HepG2 (cell line): ENCODE results near the gene BRD2. TPM values are rescaled to one million over a fixed set of nuclear protein-coding genes. Genes with fewer than 3 reads are reported as not detected.
A peak's percentile ranks its signal among the peaks of the same experiment; 100 is the strongest.

Source experiments
- CBX5 ChIP-seq: sonication (generic); formaldehyde crosslinking; IDR thresholded peaks from 2 replicates; pipeline ENCODE4 v1.4.0; 2020; ENCODE audit warnings: missing genetic modification reagents, borderline replicate concordance
- CCAR2 ChIP-seq: fragments of 200-400 bp; formaldehyde crosslinking; optimal IDR thresholded peaks from 2 replicates; pipeline ENCODE3; 2018; ENCODE audit warnings: low read depth, mild to moderate bottlenecking, low read length, moderate library complexity
- CEBPG ChIP-seq: IDR thresholded peaks from 2 replicates; pipeline ENCODE4 v1.6.1; 2016
- ETV6 ChIP-seq: sonication (generic); formaldehyde crosslinking; conservative IDR thresholded peaks from 2 replicates; pipeline ENCODE4 v1.4.0; 2020; ENCODE audit warnings: missing genetic modification reagents
- KAT8 ChIP-seq: IDR thresholded peaks from 2 replicates; pipeline ENCODE4 v1.6.1; 2016; ENCODE audit warnings: missing genetic modification reagents, missing compliant biosample characterization
- MTA1 ChIP-seq: sonication (generic); formaldehyde crosslinking; IDR thresholded peaks from 2 replicates; pipeline ENCODE4 v1.4.0; 2020; ENCODE audit warnings: missing genetic modification reagents, mild to moderate bottlenecking, borderline replicate concordance
- NFYB ChIP-seq: sonication (generic); formaldehyde crosslinking; IDR thresholded peaks from 2 replicates; pipeline ENCODE4 v1.4.0; 2020; ENCODE audit warnings: missing genetic modification reagents
- REPIN1 ChIP-seq: sonication (generic); formaldehyde crosslinking; IDR thresholded peaks from 2 replicates; pipeline ENCODE4 v1.8.0; 2022; ENCODE audit warnings: missing genetic modification reagents, low read depth, mild to moderate bottlenecking, borderline replicate concordance
- SIN3B ChIP-seq: fragments of 150-350 bp; IDR thresholded peaks from 2 replicates; pipeline ENCODE4 v1.6.1; 2014; ENCODE audit warnings: low read length
- SNAI1 ChIP-seq: sonication (generic); formaldehyde crosslinking; IDR thresholded peaks from 2 replicates; pipeline ENCODE4 v1.5.0; 2020; ENCODE audit warnings: mild to moderate bottlenecking, missing genetic modification reagents, borderline replicate concordance
- TBX3 ChIP-seq: fragments of 450-650 bp; IDR thresholded peaks from 2 replicates; pipeline ENCODE4 v1.6.1; 2017; ENCODE audit warnings: antibody characterized with exemption, mild to moderate bottlenecking, inconsistent platforms, borderline replicate concordance
- TEAD2 ChIP-seq: sonication (generic); formaldehyde crosslinking; IDR thresholded peaks from 2 replicates; pipeline ENCODE4 v1.9.0; 2021; ENCODE audit warnings: missing genetic modification reagents
- TOE1 ChIP-seq: sonication (generic); formaldehyde crosslinking; IDR thresholded peaks from 2 replicates; pipeline ENCODE4 v1.4.0; 2020; ENCODE audit warnings: mild to moderate bottlenecking, missing genetic modification reagents
- TSC22D2 ChIP-seq: sonication (generic); formaldehyde crosslinking; IDR thresholded peaks from 2 replicates; pipeline ENCODE4 v1.5.1; 2020; ENCODE audit warnings: missing genetic modification reagents, mild to moderate bottlenecking, borderline replicate concordance
- U2AF1 ChIP-seq: fragments of 200-400 bp; formaldehyde crosslinking; optimal IDR thresholded peaks from 2 replicates; pipeline ENCODE3; 2017; ENCODE audit warnings: mild to moderate bottlenecking, low read depth, low read length
- YEATS4 ChIP-seq: sonication (generic); formaldehyde crosslinking; IDR thresholded peaks from 2 replicates; pipeline ENCODE4 v1.4.0; 2020; ENCODE audit warnings: missing genetic modification reagents, borderline replicate concordance
- ZBTB49 ChIP-seq: sonication (generic); formaldehyde crosslinking; IDR thresholded peaks from 2 replicates; pipeline ENCODE4 v1.4.0; 2020; ENCODE audit warnings: missing genetic modification reagents, borderline replicate concordance
- ZBTB7A ChIP-seq: sonication (generic); formaldehyde crosslinking; IDR thresholded peaks from 2 replicates; pipeline ENCODE4 v1.8.0; 2022; ENCODE audit warnings: mild to moderate bottlenecking, missing genetic modification reagents
- ZC3H4 ChIP-seq: sonication (generic); formaldehyde crosslinking; IDR thresholded peaks from 2 replicates; pipeline ENCODE4 v1.4.0; 2020; ENCODE audit warnings: missing genetic modification reagents, borderline replicate concordance
- ZFP36L2 ChIP-seq: sonication (generic); formaldehyde crosslinking; IDR thresholded peaks from 2 replicates; pipeline ENCODE4 v1.4.0; 2020; ENCODE audit warnings: missing genetic modification reagents
- ZNF431 ChIP-seq: sonication (generic); formaldehyde crosslinking; IDR thresholded peaks from 2 replicates; pipeline ENCODE4 v1.9.0; 2022; ENCODE audit warnings: missing genetic modification reagents, low read depth, mild to moderate bottlenecking, borderline replicate concordance
- ZNF446 ChIP-seq: sonication (generic); formaldehyde crosslinking; IDR thresholded peaks from 2 replicates; pipeline ENCODE4 v1.5.0; 2020; ENCODE audit warnings: mild to moderate bottlenecking, missing genetic modification reagents
- ZNF775 ChIP-seq: sonication (generic); formaldehyde crosslinking; IDR thresholded peaks from 2 replicates; pipeline ENCODE4 v1.4.0; 2020; ENCODE audit warnings: missing genetic modification reagents, mild to moderate bottlenecking, moderate library complexity, borderline replicate concordance
- polyA plus RNA-seq, 8 experiments: library from polyadenylated mRNA; depleted of rRNA in 3 of 8; stranded (reverse) in 7 of 8; unstranded in 1 of 8; fragments of >200 nt; fragmentation: Illumina TruSeq in 4 of 8; extraction: Trizol in 4 of 8; gene quantifications; 2 replicates each; pipeline versions ENCODE4 v1.2.1 to v1.2.3, GENCODE V29; 2011 to 2016; ENCODE audit warnings: low read depth in 4 of 8, missing spikeins in 1 of 8, mixed read lengths in 1 of 8; ENCODE audit not compliant: insufficient read depth in 1 of 8
- total RNA-seq, 5 experiments: library from RNA; depleted of rRNA; stranded (reverse); fragments of >200 nt; fragmentation: Illumina TruSeq; extraction: Trizol; gene quantifications; 2 replicates each; pipeline ENCODE4 v1.2.3, GENCODE V29; 2016; ENCODE audit warnings: low read depth in 1 of 5
- TF ChIP-seq, protein P1 (sequence below): sonication (generic); formaldehyde crosslinking; IDR thresholded peaks from 2 replicates; pipeline ENCODE4 v1.8.0; 2022; ENCODE audit warnings: missing genetic modification reagents, mild to moderate bottlenecking, borderline replicate concordance
- TF ChIP-seq, protein P2 (sequence below): sonication (generic); formaldehyde crosslinking; IDR thresholded peaks from 2 replicates; pipeline ENCODE4 v1.4.0; 2020; ENCODE audit warnings: missing genetic modification reagents, mild to moderate bottlenecking, borderline replicate concordance

BRD2 gene
- total and polyA plus RNA-seq, 2 of the 13 experiments (the other 11 are each of a cell fraction or from before 2014, with no cell fraction given) = 143 to 202 TPM

DNA sequence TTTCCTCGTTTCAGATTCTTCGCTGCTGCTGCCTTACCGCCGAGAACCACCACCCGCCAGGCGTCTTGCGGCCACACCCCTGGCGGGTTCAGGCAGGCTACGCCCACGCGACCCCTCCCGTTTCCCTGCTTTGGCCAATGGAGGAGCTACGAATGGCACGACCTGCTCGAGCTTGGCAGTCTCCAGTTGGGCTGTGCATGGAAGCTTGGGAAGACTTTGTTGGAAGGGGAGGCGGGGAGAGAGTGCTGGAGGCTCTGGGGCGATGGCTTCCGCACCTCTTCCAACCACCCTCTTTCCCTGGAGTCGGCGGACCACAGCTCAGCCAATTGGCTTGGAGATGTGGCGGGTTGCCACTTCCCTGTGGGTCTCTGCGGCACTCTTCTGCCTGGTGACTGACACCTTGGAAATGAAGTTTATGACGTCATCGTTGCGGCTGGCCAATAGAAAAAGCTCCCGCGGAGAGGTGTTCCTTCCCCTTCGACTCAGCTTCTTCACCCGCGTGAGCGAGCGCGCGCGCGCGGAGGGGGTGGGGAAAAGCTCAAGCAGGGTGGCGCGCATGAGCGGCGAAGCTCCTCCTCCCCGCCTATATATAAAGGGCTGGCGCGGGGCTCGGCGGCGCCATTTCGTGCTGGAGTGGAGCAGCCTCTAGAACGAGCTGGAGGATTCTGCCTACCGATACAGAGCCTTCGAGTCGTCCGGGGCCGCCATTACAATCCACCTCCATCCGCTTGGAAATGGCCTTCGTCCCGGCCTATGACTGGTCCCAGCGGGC is 3.4 kb downstream of the BRD2 start (continued):
- TF ChIP-seq CBX5 = peak; percentile 51
- no peak for TF ChIP-seq CCAR2
- no peak for TF ChIP-seq U2AF1
- peak; percentile 43; the same call in 1 of the 2 replicates for TF ChIP-seq ZC3H4
- TF ChIP-seq ZNF431 (CRISPR knock-in tag) = peak; percentile 95
- no peak; the same call in 1 of the 2 replicates for TF ChIP-seq SNAI1 (CRISPR knock-in tag)
- peak; percentile 78 for TF ChIP-seq REPIN1
- TF ChIP-seq ZBTB7A (CRISPR knock-in tag) = peak; percentile 69; the same call in 1 of the 2 replicates
- peak; percentile 14; the same call in 1 of the 2 replicates for TF ChIP-seq MTA1 (CRISPR knock-in tag)
- peak; percentile 89 for TF ChIP-seq NFYB
- TF ChIP-seq, protein P1, sequence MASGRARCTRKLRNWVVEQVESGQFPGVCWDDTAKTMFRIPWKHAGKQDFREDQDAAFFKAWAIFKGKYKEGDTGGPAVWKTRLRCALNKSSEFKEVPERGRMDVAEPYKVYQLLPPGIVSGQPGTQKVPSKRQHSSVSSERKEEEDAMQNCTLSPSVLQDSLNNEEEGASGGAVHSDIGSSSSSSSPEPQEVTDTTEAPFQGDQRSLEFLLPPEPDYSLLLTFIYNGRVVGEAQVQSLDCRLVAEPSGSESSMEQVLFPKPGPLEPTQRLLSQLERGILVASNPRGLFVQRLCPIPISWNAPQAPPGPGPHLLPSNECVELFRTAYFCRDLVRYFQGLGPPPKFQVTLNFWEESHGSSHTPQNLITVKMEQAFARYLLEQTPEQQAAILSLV (CRISPR knock-in tag) = no peak
- peak; percentile 89 for TF ChIP-seq TSC22D2
- peak; percentile 66 for TF ChIP-seq YEATS4 (CRISPR knock-in tag)
- TF ChIP-seq, protein P2, sequence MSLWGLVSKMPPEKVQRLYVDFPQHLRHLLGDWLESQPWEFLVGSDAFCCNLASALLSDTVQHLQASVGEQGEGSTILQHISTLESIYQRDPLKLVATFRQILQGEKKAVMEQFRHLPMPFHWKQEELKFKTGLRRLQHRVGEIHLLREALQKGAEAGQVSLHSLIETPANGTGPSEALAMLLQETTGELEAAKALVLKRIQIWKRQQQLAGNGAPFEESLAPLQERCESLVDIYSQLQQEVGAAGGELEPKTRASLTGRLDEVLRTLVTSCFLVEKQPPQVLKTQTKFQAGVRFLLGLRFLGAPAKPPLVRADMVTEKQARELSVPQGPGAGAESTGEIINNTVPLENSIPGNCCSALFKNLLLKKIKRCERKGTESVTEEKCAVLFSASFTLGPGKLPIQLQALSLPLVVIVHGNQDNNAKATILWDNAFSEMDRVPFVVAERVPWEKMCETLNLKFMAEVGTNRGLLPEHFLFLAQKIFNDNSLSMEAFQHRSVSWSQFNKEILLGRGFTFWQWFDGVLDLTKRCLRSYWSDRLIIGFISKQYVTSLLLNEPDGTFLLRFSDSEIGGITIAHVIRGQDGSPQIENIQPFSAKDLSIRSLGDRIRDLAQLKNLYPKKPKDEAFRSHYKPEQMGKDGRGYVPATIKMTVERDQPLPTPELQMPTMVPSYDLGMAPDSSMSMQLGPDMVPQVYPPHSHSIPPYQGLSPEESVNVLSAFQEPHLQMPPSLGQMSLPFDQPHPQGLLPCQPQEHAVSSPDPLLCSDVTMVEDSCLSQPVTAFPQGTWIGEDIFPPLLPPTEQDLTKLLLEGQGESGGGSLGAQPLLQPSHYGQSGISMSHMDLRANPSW = no peak; the same call in 1 of the 2 replicates
- peak; percentile 79; the same call in 1 of the 2 replicates for TF ChIP-seq TBX3
- no peak for TF ChIP-seq ZNF446 (CRISPR knock-in tag)
- peak; percentile 32; the same call in 1 of the 2 replicates for TF ChIP-seq ZBTB49 (CRISPR knock-in tag)
- peak; percentile 95; the same call in 1 of the 2 replicates for TF ChIP-seq TOE1 (CRISPR knock-in tag)
- TF ChIP-seq ZNF775 (CRISPR knock-in tag) = no peak
- peak; percentile 97 for TF ChIP-seq ZFP36L2 (CRISPR knock-in tag)
- no peak; the same call in 1 of the 2 replicates for TF ChIP-seq TEAD2 (CRISPR knock-in tag)
- peak; percentile 39 for TF ChIP-seq CEBPG (CRISPR knock-in tag)
- peak; percentile 88 for TF ChIP-seq ETV6 (CRISPR knock-in tag)
- peak; percentile 93 for TF ChIP-seq KAT8 (CRISPR knock-in tag)
- TF ChIP-seq SIN3B = peak; percentile 67; the same call in 1 of the 2 replicates
